Measurements from ENCODE around the gene RAPGEF4.

Gene RAPGEF4

DNA sequence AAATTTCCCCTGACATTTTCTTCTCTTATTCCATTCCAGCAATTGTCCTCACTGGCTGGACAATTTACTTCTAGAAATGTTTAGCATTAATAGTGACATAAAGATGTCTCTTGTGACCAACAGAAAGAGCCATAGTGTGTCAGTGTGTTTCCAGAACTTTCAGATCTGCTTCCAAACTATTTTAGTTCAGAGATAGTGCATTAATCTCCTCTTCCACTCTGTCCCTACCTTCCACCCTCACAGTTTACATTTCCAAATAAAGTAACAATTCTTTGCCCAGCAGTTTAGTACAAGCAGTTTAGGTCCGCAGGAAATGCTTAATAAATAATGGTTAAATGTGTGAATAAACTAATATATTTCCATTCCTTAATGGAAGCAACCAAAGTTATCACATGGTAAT is 24.5 kb upstream of the RAPGEF4 start:
- no peaks in the 10 kb centered on the region; the same call in 1 of the 2 replicates for H4K20me1 ChIP-seq (ENCODE audit: insufficient read depth, low read length)

DNA sequence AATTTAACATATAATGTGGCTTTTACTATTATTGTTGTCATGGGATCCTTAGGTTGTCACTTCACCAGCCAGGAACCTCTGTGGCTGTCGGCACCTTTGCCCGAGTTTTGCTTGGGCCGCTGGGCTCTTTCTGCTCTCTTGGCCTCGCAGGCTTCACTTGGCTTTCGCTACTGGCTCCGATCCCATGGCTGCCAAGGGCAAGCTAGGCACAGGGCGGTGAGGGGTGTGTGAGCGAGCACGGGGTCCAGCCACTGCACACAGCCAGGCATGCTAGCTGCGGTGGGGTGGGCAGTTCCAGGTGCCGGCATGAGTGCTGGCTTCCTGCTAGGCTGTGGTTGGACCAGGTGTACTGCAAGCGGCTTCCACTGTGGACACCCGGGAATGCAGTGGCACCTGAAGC is 23.4 kb upstream of the RAPGEF4 start:
- H3K9ac ChIP-seq (ENCODE audit: low read depth, low read length): no peak overlapping the region
- H3K79me2 ChIP-seq (ENCODE audit: insufficient read depth, low read length): no peaks in the 10 kb centered on the region
- peaks cover 3% of the 10 kb centered on the region for H3K9me3 ChIP-seq (ENCODE audit: insufficient read depth, low read length, severe bottlenecking)
- no peak for ATAC-seq (ENCODE audit: insufficient read depth, low read depth)
- H2AFZ ChIP-seq (ENCODE audit: low read depth, low read length): no peak overlapping the region
- H3K4me3 ChIP-seq (ENCODE audit: low read depth in 1 of 2, low read length in 2 of 2): no peak overlapping the region
- TF ChIP-seq, protein P1, sequence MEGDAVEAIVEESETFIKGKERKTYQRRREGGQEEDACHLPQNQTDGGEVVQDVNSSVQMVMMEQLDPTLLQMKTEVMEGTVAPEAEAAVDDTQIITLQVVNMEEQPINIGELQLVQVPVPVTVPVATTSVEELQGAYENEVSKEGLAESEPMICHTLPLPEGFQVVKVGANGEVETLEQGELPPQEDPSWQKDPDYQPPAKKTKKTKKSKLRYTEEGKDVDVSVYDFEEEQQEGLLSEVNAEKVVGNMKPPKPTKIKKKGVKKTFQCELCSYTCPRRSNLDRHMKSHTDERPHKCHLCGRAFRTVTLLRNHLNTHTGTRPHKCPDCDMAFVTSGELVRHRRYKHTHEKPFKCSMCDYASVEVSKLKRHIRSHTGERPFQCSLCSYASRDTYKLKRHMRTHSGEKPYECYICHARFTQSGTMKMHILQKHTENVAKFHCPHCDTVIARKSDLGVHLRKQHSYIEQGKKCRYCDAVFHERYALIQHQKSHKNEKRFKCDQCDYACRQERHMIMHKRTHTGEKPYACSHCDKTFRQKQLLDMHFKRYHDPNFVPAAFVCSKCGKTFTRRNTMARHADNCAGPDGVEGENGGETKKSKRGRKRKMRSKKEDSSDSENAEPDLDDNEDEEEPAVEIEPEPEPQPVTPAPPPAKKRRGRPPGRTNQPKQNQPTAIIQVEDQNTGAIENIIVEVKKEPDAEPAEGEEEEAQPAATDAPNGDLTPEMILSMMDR (IDR thresholded peaks at IDR 0.05; ENCODE audit: borderline replicate concordance, extremely low read depth, low read length, poor library complexity, severe bottlenecking): no peak
- TF ChIP-seq EZH2 (IDR thresholded peaks at IDR 0.05; ENCODE audit: borderline replicate concordance, low read depth, low read length, severe bottlenecking): no peak
- no peak overlapping the region for H3K4me2 ChIP-seq (ENCODE audit: insufficient read depth, low read length)
- no peak overlapping the region for H3K27ac ChIP-seq (ENCODE audit: low read length)
- DNase-seq: no peak
- H4K20me1 ChIP-seq (ENCODE audit: insufficient read depth, low read length): no peaks in the 10 kb centered on the region
- no peaks in the 10 kb centered on the region for H3K27me3 ChIP-seq (ENCODE audit: insufficient read depth, low read length, poor library complexity)
- no peaks in the 10 kb centered on the region for H3K36me3 ChIP-seq (ENCODE audit: insufficient read depth, low read length)
- no peaks in the 10 kb centered on the region for H3K4me1 ChIP-seq (ENCODE audit: insufficient read depth, low read length)

More for the DNA sequence above, 24.5 kb upstream of the RAPGEF4 start:
- ATAC-seq (ENCODE audit: insufficient read depth, low read depth): no peak
- H3K4me3 ChIP-seq (ENCODE audit: low read depth in 1 of 2, low read length in 2 of 2): no peak overlapping the region
- DNase-seq: no peak
- no peaks in the 10 kb centered on the region for H3K36me3 ChIP-seq (ENCODE audit: insufficient read depth, low read length)
- H3K9me3 ChIP-seq (ENCODE audit: insufficient read depth, low read length, severe bottlenecking): peaks cover 3% of the 10 kb centered on the region
- H3K9ac ChIP-seq (ENCODE audit: low read depth, low read length): no peak overlapping the region
- no peak overlapping the region for H3K4me2 ChIP-seq (ENCODE audit: insufficient read depth, low read length)
- no peak overlapping the region for H2AFZ ChIP-seq (ENCODE audit: low read depth, low read length)
- H3K4me1 ChIP-seq (ENCODE audit: insufficient read depth, low read length): no peaks in the 10 kb centered on the region
- no peaks in the 10 kb centered on the region for H3K27me3 ChIP-seq (ENCODE audit: insufficient read depth, low read length, poor library complexity)
- H3K27ac ChIP-seq (ENCODE audit: low read length): no peak overlapping the region
- TF ChIP-seq EZH2 (IDR thresholded peaks at IDR 0.05; ENCODE audit: borderline replicate concordance, low read depth, low read length, severe bottlenecking): no peak
- TF ChIP-seq, protein P1 (IDR thresholded peaks at IDR 0.05; ENCODE audit: borderline replicate concordance, extremely low read depth, low read length, poor library complexity, severe bottlenecking): no peak
- no peaks in the 10 kb centered on the region for H3K79me2 ChIP-seq (ENCODE audit: insufficient read depth, low read length)

DNA sequence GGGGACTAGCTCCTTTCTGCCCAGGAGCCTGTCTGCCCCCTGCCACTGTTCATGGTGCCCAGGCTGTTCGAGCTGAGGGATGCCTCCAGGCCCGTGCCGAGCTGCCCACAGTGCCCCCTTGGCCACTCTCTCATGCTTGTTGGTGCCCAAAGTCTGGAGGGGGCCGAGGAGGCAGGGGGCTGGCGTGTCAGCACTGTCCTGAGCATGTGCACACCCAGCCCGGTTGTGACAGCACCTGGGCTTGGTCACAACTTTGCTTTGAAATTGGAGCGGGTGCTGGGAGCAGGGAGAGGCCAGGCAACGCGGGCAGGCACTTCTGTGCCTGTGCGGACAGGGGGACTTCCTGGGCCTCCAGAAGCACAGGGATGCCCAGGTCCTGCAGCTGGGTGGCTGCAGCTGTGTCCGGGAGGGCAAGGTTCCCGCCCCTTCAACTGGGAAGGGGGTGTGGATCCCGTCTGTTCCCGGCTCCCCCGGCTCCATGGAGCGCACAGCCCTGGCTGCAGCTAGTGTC is 22.2 kb upstream of the RAPGEF4 start:
- no peak overlapping the region for H3K9ac ChIP-seq (ENCODE audit: low read depth, low read length)
- H3K36me3 ChIP-seq (ENCODE audit: insufficient read depth, low read length): no peaks in the 10 kb centered on the region
- H3K4me1 ChIP-seq (ENCODE audit: insufficient read depth, low read length): no peaks in the 10 kb centered on the region
- H2AFZ ChIP-seq (ENCODE audit: low read depth, low read length): no peak overlapping the region
- DNase-seq (no peak), ATAC-seq (ENCODE audit: insufficient read depth, low read depth) (no peak)
- H3K9me3 ChIP-seq (ENCODE audit: insufficient read depth, low read length, severe bottlenecking): peaks cover 3% of the 10 kb centered on the region
- H3K4me2 ChIP-seq (ENCODE audit: insufficient read depth, low read length): no peak overlapping the region
- H3K79me2 ChIP-seq (ENCODE audit: insufficient read depth, low read length): no peaks in the 10 kb centered on the region
- H3K27ac ChIP-seq (ENCODE audit: low read length): no peak overlapping the region
- TF ChIP-seq EZH2 (IDR thresholded peaks at IDR 0.05; ENCODE audit: borderline replicate concordance, low read depth, low read length, severe bottlenecking): no peak
- TF ChIP-seq, protein P1 (IDR thresholded peaks at IDR 0.05; ENCODE audit: borderline replicate concordance, extremely low read depth, low read length, poor library complexity, severe bottlenecking): no peak
- no peaks in the 10 kb centered on the region for H4K20me1 ChIP-seq (ENCODE audit: insufficient read depth, low read length)
- no peaks in the 10 kb centered on the region for H3K27me3 ChIP-seq (ENCODE audit: insufficient read depth, low read length, poor library complexity)
- H3K4me3 ChIP-seq (ENCODE audit: low read depth in 1 of 2, low read length in 2 of 2): no peak overlapping the region

DNA sequence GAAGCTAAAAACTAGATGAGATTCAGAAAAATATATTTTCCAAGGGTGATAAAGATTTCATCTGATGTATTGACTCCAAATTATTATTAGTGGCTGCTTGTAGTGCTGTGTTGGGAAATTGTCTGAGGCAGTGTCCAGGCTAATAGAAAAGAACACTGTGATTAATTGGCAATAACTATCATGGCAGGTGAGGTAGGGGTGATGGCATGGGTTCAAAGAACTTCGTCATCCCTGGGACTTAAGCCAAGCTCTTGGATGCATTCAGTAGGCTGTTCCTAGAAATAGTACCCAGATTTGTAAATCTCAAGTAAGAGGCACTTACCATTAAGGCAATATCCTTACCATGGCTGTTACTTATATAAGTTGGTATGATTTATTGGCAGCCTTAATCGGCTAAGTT is 13.2 kb upstream of the RAPGEF4 start:
- Histone ChIP-seq H3K27me3 (ENCODE audit: insufficient read depth, low read length, poor library complexity) (no peaks in the 10 kb centered on the region), H3K9me3 (ENCODE audit: insufficient read depth, low read length, severe bottlenecking) (no peaks in the 10 kb centered on the region), H2AFZ (ENCODE audit: low read depth, low read length) (no peak overlapping the region), H4K20me1 (ENCODE audit: insufficient read depth, low read length) (no peaks in the 10 kb centered on the region), H3K4me1 (ENCODE audit: insufficient read depth, low read length) (no peaks in the 10 kb centered on the region), H3K27ac (ENCODE audit: low read length) (no peak overlapping the region), H3K4me3 (ENCODE audit: low read depth in 1 of 2, low read length in 2 of 2) (no peak overlapping the region), H3K36me3 (ENCODE audit: insufficient read depth, low read length) (no peaks in the 10 kb centered on the region), H3K79me2 (ENCODE audit: insufficient read depth, low read length) (no peaks in the 10 kb centered on the region), H3K9ac (ENCODE audit: low read depth, low read length) (no peak overlapping the region), H3K4me2 (ENCODE audit: insufficient read depth, low read length) (no peak overlapping the region)
- ATAC-seq (ENCODE audit: insufficient read depth, low read depth) (no peak), DNase-seq (no peak)
- no peak for TF ChIP-seq EZH2 (IDR thresholded peaks at IDR 0.05; ENCODE audit: borderline replicate concordance, low read depth, low read length, severe bottlenecking)
- TF ChIP-seq, protein P1 (IDR thresholded peaks at IDR 0.05; ENCODE audit: borderline replicate concordance, extremely low read depth, low read length, poor library complexity, severe bottlenecking): no peak

Measured in DND-41 (cell line).